ENCODE measurements around the gene CLRN3.

DNA sequence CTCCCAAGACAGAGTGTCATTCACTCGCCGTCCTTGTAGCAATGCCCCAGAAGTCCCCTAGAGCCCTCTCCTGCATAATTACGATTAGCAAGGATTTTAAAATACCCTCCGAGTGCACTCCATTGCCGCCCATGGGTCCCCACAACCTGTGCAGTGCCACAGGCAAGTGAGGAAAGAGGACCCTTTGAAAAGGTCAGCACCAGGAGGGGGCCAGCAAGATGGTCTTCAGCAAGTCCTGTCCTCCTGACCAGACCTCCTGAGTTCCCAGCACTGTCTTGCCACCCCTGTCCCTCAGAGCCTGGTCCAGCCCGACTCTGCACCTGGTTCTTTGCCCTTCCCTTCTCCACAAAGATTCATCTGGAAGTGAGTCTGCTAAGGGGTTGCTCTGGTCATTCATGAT, 32.1 kb downstream of the CLRN3 start:
- TF ChIP-seq POLR2AphosphoS5 (IDR thresholded peaks at IDR 0.05) (no peak), EP300 (IDR thresholded peaks at IDR 0.05) (no peak)
- TF ChIP-seq, protein P1, sequence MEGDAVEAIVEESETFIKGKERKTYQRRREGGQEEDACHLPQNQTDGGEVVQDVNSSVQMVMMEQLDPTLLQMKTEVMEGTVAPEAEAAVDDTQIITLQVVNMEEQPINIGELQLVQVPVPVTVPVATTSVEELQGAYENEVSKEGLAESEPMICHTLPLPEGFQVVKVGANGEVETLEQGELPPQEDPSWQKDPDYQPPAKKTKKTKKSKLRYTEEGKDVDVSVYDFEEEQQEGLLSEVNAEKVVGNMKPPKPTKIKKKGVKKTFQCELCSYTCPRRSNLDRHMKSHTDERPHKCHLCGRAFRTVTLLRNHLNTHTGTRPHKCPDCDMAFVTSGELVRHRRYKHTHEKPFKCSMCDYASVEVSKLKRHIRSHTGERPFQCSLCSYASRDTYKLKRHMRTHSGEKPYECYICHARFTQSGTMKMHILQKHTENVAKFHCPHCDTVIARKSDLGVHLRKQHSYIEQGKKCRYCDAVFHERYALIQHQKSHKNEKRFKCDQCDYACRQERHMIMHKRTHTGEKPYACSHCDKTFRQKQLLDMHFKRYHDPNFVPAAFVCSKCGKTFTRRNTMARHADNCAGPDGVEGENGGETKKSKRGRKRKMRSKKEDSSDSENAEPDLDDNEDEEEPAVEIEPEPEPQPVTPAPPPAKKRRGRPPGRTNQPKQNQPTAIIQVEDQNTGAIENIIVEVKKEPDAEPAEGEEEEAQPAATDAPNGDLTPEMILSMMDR (IDR thresholded peaks at IDR 0.05): no peak
